SH-SY5Y (cell line): ENCODE data around the gene FUCA2.

Experiments
- GATA2 ChIP-seq: IDR thresholded peaks from 2 replicates; pipeline ENCODE4 v1.6.1; 2011; ENCODE audit warnings: mild to moderate bottlenecking, low read depth, low read length
- GATA3 ChIP-seq: IDR thresholded peaks from 2 replicates; pipeline ENCODE4 v1.6.1; 2011; ENCODE audit warnings: low read depth, mild to moderate bottlenecking, low read length, moderate library complexity

The FUCA2 gene

DNA sequence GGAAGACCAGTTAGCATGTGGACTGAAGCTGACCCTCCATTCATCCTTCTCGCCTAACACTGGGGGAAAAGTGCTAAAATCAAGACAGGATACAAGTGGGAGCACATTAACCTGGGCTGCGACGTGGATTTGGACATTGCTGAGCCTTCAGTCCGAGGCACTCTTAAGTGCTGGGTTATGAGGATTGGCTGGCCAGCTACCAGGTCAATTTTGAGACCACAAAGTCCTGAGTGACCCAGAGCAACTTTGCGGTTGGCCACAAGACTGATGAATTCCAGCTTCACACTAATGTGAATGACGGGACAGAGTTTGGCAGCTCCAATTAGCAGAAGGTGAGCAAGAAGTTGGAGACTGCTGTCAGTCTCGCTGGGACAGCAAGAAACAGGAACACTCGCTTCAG lies 20.7 kb downstream of the FUCA2 start:
- TF ChIP-seq GATA3 (no peak), GATA2 (no peak)

DNA sequence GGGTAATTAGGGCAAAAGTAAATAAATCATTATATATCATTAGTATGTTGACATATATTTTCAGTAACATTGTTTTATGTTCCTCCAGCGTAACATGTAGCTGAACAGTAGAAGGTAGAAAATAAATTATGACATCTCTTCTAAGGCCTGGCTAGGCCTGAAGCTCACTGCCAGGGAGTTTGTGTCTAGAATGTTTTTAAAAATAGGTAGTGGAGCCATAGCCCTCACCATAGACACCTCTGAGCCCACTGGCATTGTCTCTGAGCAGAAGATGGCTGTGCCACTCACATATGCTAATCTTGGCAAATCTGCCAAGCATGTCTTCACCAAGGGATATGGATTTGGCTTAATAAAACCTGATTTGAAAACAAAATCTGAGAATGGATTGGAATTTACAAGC lies 21.3 kb downstream of the FUCA2 start:
- no peak for TF ChIP-seq GATA2
- TF ChIP-seq GATA3: no peak

DNA sequence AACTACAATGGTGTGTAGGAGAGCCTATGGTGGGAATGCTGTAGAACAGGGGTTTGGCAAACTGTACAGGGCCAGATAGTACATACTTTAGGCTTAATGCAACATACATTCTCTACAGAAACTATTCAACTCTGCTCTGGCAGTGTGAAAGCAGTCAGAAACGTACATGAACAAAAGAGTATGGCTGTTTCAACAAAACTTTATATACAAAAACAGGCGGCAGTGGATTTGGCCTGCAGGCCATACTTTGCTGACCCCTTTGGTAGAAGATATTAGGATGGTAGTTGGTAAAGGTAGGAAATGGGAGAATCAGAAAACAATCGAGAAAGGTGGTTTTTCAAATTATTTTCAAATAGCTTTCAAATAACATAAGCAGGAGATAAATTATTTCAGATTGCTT lies 24.8 kb downstream of the FUCA2 start:
- TF ChIP-seq GATA3 (no peak), GATA2 (no peak)

DNA sequence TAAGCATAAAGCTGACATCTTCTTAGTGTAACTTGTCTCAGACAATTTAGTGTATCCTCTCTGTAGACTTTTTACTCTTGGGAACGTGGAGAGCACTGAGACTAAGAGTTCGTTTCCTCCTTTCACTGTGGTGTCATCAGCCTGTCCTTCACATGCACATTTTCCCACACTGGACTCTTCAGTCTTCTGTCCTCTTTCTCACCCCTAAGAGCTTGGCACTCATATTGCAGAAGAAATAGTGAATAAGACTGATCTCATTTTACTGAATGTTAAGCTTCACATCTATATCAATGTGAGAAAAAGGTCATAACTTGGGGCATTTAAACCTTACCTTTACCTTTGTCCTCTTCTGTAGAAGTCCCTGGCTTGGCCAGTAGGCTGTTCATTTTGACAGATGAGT lies 25.6 kb downstream of the FUCA2 start:
- TF ChIP-seq GATA2 (no peak), GATA3 (no peak)

DNA sequence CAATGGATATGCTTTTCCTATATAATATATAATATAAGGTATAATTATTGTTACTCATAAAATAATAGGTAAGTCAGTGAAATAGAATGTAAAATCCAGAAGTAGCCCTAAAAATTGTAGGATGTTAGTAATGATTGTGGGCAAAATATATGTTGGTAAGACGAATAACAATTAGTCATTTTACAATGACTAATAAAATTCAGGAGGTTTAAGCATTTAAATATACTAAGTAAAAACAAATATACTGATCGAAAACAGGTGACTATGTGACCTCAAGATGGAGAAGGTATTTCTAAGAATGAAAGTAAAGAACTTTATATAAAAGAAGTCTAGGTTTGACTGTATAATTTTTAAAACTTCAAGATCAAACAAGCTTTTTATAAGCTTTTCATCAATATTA lies 28.9 kb downstream of the FUCA2 start:
- TF ChIP-seq GATA3 (no peak), GATA2 (no peak)

DNA sequence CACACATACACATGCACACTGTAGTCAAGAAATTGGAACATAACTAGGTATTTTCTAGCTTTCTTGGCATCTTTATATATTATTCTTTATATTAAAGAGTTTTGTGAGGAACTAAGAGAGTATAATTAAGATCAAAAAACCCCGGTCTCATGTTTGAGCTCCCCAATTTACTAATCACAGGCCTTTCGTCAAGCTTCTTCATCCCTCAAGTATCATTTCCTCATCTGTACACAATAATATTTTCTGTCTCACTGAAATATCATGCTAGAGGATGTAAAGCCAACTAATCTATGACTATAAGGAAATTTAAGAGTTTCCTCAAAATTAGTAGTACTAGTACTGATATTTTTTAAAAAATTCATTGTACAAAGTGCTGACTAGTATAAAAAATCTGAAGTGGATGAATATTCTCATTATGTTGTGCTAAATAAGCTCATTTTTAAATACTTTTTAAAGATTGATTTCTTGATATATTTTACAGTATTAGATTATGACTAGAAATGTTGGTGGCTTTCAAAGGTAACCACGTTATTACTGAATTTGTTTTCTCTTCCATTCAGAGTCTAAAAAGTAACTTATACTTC lies 32.9 kb downstream of the FUCA2 start:
- TF ChIP-seq GATA3: no peak
- TF ChIP-seq GATA2: no peak

DNA sequence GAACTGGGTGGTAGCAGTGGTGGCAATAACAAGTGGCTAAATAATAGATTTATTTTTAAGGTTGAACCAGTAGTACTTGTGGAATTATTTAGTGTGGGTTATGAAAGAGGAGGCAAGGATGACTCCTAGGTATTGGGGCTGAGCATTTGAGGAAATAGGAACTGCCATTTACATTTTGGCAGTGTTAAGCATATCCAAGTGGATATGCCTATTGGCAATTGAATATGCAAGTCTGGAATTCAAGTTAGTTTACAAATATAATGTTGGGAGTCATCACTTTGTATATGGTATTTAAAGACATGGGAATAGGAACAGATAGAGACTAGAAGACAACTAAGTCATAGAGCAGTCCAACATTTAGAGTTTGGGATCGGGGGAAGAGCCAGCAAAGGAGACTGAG lies 35.0 kb downstream of the FUCA2 start:
- TF ChIP-seq GATA2: no peak
- TF ChIP-seq GATA3: no peak

DNA sequence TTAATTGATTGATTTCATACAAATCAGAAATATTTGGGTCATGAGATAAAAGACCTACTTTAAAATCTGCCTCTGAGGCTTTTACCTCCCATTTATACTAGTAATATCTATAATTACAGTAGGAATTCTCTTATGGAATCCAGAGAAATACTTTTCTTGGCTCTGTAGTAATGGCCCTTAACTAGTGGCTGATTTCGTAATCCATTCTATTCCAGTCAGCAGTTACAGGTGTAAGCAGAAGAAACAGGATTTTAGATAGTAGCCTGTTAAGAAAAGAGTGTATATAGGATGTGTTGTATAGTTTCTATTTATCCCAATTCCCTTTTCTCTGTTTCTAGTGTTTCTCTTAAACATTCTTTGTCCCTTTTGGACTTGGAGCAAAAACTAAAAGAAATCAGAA lies 39.7 kb downstream of the FUCA2 start:
- TF ChIP-seq GATA2 (no peak), GATA3 (no peak)

DNA sequence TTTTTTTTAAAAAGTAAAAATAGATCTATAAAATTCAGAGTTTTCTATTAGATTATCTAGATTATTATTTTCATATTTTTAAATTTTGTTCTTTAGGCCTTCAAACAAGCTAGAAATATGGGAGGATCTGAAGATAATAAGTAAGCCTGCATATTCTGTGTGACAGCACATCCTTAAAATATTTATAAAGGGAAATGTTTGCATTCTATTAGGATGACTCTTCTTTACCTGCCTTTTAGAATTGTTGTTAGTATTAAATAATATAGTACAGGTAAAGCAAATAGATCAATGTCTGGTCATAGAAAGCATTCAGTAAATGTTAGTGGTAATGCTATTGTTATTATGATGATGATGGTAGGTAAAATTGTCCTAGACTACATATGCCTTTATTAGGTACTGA lies 43.5 kb downstream of the FUCA2 start:
- no peak for TF ChIP-seq GATA3
- TF ChIP-seq GATA2: no peak

DNA sequence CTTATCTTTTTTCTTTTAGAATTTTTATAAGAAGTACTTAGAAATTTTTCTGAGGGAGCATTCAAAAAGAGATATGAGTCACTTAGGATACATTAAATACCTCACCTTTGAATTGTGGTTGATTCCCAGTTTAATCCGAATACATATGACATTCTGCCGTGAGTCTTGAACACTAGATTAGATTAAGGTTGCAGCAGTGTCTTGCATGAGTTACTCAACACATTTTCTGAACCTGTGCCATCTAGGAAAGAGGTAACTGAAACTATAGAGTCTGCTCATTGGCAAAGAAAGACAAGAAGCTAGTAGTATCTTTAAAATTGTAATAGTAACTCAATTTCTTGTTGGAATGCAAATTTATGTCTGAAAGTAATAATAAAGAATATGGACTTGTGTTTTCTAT lies 46.0 kb downstream of the FUCA2 start:
- TF ChIP-seq GATA2 (no peak), GATA3 (no peak)

DNA sequence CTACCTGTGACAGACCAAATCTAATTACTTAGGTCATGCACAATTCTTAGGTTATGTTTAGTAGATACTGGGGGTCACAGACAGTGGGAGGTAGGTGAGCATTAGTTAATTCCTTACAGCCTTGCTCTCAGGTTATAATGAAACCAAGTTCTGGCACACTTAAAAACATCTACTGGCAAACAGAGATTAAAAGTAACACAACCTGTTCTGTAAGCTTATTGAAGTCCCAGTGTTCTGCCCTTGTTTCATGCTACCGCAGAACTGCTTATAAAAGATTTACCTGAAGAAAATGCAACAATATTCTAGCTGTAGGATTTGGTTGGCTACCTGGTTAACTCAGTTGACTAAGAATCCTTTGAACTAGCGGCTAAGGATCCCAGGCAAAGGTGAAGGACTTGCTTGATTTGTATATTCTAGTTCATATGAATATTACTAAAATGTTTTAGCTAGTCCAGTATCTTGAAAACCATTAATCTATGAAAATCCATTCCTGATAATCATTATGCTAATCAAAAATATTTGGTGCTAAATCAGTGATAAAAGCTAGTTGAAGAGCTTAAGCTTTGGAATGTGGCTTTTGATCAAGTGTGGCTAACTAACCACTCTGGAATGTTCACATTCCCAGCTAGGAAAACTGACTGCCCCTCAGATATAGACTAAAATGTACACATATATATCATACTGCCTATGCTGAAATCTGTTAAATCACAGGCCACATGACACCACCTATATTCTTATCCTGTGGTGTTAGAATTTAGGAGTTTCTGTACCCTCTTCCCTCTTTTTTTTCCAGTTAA lies 53.8 kb downstream of the FUCA2 start:
- TF ChIP-seq GATA3: no peak
- no peak for TF ChIP-seq GATA2

DNA sequence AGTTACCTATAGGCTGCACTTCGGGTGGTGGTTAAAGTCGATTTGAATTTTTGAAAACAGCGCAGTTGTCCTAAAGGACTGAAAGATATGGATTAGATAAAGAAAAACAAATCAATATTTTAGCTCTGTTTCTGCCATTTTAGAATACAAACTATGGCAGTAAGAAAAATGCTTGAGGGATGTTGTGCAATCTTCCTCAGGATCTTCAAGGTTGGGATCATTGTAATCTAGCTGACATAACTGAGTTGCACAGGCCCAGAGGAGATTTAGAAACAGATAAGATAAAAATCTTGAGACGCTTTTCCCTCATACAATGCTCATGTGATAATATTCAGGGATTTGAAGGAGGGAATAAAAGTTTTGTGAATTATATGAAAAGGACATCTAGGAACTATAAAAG lies 60.0 kb downstream of the FUCA2 start:
- no peak for TF ChIP-seq GATA3
- TF ChIP-seq GATA2: peak; percentile 31; the same call in 1 of the 2 replicates

DNA sequence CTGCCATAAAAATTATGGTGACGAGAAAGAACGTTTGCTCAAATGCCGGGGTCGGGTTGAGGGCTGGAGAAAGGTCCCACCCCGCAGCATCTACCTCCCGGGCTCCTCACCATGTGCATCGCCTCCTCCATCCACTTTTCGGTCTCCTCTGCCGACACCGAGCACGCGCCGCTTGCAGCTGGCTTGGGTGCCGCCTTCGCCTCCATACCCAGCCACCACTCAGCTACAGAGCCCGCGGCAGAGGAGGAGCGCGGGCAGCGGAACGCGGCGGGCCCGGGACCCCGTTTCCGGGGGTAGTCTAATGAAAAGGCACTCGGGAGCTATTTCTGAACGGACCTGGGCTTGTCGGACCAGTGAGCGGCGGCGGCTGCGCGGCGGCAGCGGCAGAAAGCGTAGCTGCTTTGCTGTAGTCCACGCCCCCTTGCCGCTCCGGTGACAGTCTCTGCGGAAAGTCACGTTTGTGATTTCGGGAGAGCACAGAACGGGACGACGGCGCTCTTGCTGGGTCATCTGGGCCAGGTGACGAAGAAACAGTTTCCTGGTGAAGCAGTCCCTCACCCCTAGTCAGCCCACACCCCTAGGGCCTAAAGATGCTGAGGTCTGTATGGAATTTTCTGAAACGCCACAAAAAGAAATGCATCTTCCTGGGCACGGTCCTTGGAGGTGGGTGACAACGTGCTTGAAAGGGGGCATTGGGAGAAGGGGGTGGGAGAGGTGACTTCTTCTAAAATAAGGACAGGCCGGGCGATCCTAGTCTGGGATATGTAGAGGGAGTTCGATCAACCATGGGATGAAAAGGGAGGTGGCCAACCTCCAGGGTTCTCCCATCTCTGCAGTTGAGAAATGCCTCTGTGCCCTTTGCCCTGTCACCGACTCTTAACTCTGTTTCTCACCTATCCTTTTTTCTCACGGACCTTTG lies 60.8 kb downstream of the FUCA2 start, which contains the start of the genes ADAT2 and PEX3:
Gene ADAT2, minus strand, starts transcription at position 243 of the 919 bp plus-strand sequence. Its CDS starts 37 bp downstream, at position 206.
Gene PEX3, plus strand, starts transcription at position 353 of the 919 bp plus-strand sequence. Its CDS starts 238 bp downstream, at position 591.
- no peak for TF ChIP-seq GATA3
- TF ChIP-seq GATA2: no peak

DNA sequence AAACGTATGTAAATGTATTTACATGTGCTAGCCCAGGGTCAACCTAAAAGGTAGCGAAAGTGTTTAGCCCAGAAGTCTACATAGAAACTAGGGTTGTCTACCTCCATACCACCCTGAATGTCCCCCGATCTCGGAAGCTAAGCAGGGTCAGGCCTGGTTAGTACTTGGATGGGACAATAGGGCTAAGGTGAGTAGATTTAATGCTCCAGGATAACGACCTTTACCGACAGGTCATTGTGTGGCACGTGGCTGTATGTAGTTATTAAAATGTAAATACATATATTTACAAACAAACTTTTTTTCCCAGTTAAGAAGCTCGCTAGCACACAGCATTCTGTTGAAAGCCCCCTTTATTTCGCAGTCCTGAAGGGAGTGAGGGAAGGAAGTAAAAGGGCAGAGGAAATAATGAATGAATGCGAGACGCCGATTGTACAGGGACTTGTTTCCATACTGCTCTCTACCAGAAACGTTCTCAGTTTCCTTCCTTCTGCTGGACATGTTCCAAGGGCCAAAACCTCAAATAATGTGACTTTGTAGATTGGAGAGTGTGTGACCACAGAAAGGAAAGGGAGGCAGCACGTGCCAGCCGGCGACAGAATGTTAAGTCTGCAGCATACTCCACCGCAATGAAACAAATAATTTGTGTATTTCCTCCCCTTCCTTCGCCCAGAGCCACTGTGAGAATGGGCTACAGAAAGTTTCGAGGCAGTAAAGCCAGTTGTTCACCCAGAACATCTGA lies 61.6 kb downstream of the FUCA2 start:
- no peak for TF ChIP-seq GATA2
- no peak for TF ChIP-seq GATA3
